ENCODE results near the gene DOHH. TPM values are rescaled to one million over a fixed set of nuclear protein-coding genes. Genes with fewer than 3 reads are reported as not detected.
A peak's percentile ranks its signal among the peaks of the same experiment; 100 is the strongest.

Gene DOHH
- total and polyA plus RNA-seq, 9 of the 15 experiments (the other 6 are each of a cell fraction or from before 2014, with no cell fraction given), result 0.14 to 47.2 (median 5.1) TPM

GRCh38 chr19:3536429-3537100 is 36.1 kb upstream of the DOHH start:
- Histone ChIP-seq H3K9ac (ENCODE audit: insufficient read depth in 1 of 2, low read depth in 2 of 2, low read length in 2 of 2) (peak overlapping the region in 1 of 2 experiments; percentile 60; a peak in 1 of 4 replicates), H4K20me1 (replicated peaks; ENCODE audit: control insufficient read depth, insufficient read depth, low read length) (0 out of 2 replicates have a peak, but pooled peaks cover 5% of the 10 kb centered on the region), H3K9me3 (replicated peaks; ENCODE audit: control insufficient read depth, insufficient read depth, low read depth, low read length) (no peaks in the 10 kb centered on the region), H3K27ac (ENCODE audit: extremely low read depth, low read depth, low read length) (no peak overlapping the region), H3K4me3 (no peak overlapping the region), H2AFZ (ENCODE audit: low read depth, low read length) (no peak overlapping the region), H3K27me3 (ENCODE audit: control insufficient read depth in 2 of 2, insufficient read depth in 2 of 2, low read length in 2 of 2) (no peaks in the 10 kb centered on the region), H3K9me1 (ENCODE audit: control insufficient read depth, insufficient read depth, low read length) (no peaks in the 10 kb centered on the region), H3K4me2 (ENCODE audit: insufficient read depth, low read length) (no peak overlapping the region), H3K4me1 (replicated peaks in 1 of 2; ENCODE audit: control insufficient read depth in 2 of 2, insufficient read depth in 2 of 2, low read length in 2 of 2) (peaks cover 7 to 46% of the 10 kb centered on the region in 2 experiments; a peak in 3 of 5 replicates), H3K36me3 (ENCODE audit: control insufficient read depth, insufficient read depth, low read length) (peaks cover 45% of the 10 kb centered on the region; the same call in 2 of the 3 replicates), H3K79me2 (ENCODE audit: control insufficient read depth, insufficient read depth, low read length) (no peaks in the 10 kb centered on the region)
- BruUV-seq (replicated peaks), result no TSS peak
- intact Hi-C loops (cut with micrococcal nuclease) (no loop called here), in situ Hi-C loops (cut with MboI) (no loop called here)
- no peak for DNase-seq (ENCODE audit: extremely low read depth in 1 of 4, low spot score in 3 of 4)
- CTCF ChIA-PET (ENCODE audit: low intra/inter-chr PET ratio), result no interaction called here
- 88% methylated on average over 23 of the region's 27 CpGs for WGBS (ENCODE audit: insufficient coverage, low coverage, missing lambda C conversion rate)
- no peak for FAIRE-seq
- peak; percentile 3; the same call in 1 of the 3 replicates for ATAC-seq
- POLR2A ChIA-PET, result interaction anchor here (2.2 to 3.1 kb wide), 2 partner anchors 9 to 16 kb away, joined by 5 to 15 read pairs; no protein-coding TSS in a partner anchor
- TF ChIP-seq HOXB6 (CRISPR knock-in tag; IDR thresholded peaks at IDR 0.05; ENCODE audit: borderline replicate concordance), result no peak
- TF ChIP-seq ZNF217 (CRISPR knock-in tag; IDR thresholded peaks at IDR 0.05), result no peak
- peak; percentile 18; the same call in 1 of the 2 replicates for TF ChIP-seq ZBTB33 (CRISPR knock-in tag; IDR thresholded peaks at IDR 0.05)
- no peak for TF ChIP-seq CHD2 (IDR thresholded peaks at IDR 0.05; ENCODE audit: low read depth, low read length)
- 0 out of 2 replicates have a peak, but pooled peaks have one; percentile 10 for TF ChIP-seq ZBED1 (IDR thresholded peaks at IDR 0.05)
- TF ChIP-seq POLR2G (IDR thresholded peaks at IDR 0.05; ENCODE audit: low read depth, low read length), result peak; percentile 78
- TF ChIP-seq CHAMP1 (IDR thresholded peaks at IDR 0.05), result no peak
- no peak for TF ChIP-seq ZBTB11 (CRISPR knock-in tag; IDR thresholded peaks at IDR 0.05)
- TF ChIP-seq RBM14 (IDR thresholded peaks at IDR 0.05; ENCODE audit: borderline replicate concordance, insufficient read depth, low read depth, low read length), result no peak
- peak; percentile 36; the same call in 1 of the 2 replicates for TF ChIP-seq RBFOX2 (IDR thresholded peaks at IDR 0.05; ENCODE audit: low read depth, low read length)
- TF ChIP-seq ZNF175 (CRISPR knock-in tag; IDR thresholded peaks at IDR 0.05; ENCODE audit: low read depth), result no peak
- TF ChIP-seq ZNF785 (CRISPR knock-in tag; IDR thresholded peaks at IDR 0.05), result no peak
- peak; percentile 20; the same call in 1 of the 2 replicates for TF ChIP-seq HNRNPL (IDR thresholded peaks at IDR 0.05; ENCODE audit: low read depth, low read length)
